HG03103 (cell line): Measurements from ENCODE around the gene SPG7.

Experiments
- ATAC-seq: cut with Tn5 transposase; IDR thresholded peaks from one replicate; pipeline ENCODE4 v1.9.1; 2021; ENCODE audit warnings: low read depth; ENCODE audit not compliant: unreplicated experiment

Gene SPG7

DNA sequence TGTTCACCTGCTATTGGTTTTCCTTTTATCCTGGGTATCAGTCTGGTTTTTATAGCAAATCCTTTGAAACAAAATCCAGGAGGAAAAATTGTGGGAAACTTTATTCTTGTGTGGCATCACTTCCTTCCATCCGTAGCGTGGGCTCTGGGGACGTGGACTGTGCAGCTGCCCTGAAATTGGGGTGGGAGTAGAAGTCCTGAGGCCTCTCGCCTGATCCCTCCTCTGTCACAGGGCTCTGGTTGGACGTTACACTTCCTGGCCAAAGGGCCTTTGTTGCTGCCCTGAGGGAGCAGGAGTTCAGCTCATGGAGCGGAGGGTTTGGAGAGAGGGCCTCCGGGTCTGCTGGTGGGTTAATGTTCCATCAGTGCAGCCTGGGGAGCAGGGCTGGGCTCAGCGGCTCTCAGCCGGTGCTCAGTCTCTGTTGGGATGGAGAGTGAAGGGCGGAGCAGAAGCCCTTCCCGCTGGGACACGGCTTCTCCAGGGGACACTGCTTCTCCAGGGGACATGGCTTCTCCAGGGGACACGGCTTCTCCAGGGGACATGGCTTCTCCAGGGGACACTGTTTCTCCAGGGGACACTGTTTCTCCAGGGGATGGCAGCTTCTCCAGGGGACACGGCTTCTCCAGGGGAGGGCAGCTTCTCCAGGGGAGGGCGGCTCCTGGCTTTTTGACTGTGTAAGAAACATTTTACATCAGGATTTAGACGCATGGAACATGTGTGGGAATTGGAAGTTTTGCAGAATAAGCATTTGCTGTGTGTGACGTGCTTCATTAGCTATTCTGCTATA is 37.0 kb downstream of the SPG7 start:
- no peak for ATAC-seq

DNA sequence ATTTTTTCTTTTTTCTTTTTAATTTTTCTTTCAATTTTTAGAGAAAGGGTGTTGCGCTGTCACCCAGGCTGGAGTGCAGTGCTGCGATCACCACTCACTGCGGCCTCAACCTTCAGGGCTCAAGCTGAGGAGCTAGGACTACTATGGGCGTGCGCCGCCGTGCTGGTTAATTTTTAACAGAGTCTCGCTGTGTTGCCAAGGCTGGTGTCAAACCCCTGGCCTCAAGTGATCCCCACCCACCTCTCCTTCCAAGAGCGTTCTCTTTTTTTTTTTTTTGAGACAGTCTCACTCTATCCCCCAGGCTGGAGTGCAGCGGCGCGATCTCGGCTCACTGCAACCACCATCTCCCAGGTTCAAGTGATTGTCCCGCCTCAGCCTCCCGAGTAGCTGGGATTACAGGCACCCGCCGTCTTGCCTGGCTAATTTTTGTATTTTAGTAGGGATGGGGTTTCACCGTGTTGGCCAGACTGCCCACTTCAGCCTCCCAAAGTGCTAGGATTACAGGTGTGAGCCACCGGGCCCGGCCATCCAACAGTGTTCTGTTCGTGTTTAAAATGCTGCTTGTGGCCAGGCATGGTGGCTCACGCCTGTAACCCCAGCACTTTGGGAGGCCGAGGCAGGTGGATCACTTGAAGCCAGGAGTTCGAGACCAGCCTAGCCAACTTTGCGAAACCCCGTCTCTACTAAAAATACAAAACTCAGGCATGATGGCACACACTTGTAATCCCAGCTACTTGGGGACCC is 37.8 kb downstream of the SPG7 start:
- no peak for ATAC-seq

DNA sequence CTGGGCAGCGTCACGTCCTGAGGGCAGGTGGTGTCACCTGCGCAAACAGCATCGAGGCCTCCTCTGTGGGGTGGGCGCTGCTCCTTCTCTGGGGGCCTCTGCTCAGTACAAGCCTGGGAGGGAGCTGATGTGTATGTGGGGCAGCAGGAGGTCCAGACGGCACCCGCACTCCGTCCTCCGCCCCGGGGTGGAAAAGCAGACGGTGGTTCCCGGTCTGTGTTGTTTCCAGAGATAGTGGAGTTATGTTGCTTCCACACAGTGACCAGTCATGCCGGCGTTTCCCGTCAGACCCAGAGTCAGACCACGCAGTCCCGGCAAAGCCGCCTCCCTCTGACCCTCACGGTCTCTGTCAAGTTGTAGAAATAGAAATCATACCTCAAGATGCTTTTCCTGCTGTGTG is 38.6 kb downstream of the SPG7 start:
- ATAC-seq: no peak

DNA sequence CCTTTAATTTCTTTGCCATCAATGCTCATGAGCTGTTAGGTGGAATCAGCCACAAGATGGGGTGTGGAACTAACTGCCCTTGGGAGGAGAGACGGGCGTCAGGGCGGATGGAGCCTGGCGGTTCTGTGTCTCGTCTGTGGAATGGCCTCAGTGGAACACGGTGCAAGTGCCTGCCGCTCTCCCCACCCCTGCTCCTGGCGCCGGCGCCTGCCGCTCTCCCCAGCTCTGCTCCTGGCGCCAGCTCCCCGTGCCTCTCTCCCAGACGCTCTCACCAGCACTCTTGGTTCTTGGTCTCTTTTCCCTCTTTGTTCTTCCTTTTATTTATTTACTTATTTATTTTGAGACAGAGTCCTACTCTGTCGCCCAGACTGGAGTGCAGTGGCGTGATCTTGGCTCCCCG is 39.1 kb downstream of the SPG7 start:
- ATAC-seq: no peak

DNA sequence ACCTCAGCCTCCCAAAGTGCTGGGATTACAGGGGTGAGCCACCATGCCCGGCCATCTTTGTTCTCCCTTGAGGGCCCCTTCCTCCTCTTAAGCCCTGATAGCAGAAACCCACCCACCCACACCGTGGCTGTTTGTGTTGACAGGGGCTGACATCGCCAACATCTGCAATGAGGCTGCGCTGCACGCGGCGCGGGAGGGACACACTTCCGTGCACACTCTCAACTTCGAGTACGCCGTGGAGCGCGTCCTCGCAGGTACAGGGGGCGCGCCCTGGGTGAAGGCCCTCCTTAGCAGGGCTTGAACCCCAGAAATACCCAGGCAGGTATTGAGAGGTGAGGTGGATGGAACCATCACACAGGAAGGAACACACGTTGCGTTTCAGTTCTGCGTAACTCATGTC is 39.7 kb downstream of the SPG7 start:
- no peak for ATAC-seq

DNA sequence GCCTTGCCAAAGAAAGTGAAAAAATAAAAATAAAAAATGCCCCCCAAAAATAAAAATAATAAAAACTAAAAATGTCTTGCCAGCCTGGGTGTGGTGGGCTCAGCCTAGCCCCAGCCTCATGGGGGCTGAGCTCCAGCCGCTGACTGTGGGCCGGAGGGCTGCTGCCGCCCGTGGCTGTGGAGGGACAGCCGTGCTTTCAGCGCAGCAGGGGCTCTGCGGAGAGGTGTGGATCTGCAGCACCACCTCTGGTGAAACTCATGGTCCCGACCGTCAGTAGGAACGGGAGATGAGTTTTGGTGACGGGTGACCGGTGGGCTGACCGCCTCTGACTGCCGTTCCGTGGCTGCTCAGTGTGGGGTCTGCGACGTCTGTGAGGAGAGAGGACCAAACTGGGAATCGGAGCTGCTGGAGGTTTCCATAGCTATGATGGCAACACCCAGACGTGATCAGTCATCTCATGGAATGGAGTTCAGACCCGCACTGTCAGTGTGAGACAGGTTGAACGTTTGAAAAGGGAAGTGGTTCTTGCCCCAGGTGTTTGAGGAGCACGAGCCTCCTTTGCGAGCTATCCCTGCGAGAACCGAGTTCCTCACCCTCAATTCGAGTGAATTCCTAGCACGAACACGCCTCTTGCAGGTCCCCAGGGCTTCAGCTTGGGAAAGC is 40.3 kb downstream of the SPG7 start:
- ATAC-seq: no peak

DNA sequence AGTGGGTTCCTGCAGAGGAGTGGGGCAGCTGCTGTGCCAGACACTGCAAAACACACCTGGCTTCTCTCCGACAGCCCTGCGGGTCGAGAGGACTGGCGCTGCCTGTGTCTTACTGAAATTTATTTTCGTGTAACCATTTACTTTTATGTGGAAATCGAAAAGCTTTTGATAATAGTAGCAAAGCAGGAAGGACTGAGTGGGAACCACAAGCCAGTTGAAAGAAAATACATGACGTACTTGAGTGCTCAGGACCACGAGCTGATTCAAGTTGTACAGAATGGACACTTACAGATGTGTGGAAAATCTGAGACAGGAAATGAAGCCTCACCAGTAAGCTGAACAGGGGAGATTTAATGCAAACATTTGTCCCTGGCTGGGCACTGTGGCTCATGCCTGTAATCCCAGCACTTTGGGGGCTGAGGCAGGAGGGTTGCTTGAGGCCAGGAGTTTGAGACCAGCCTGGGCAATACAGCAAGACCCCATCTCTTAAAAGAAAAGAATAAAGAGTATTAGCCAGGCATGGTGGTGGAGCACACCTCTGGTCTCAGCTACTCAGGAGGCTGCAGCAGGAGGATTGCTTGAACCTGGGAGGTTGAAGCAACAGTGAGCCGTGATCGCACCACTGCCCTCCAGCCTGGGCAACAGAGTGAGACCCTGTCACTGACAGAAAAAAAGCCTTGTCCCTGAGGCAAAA is 41.0 kb downstream of the SPG7 start:
- no peak for ATAC-seq

DNA sequence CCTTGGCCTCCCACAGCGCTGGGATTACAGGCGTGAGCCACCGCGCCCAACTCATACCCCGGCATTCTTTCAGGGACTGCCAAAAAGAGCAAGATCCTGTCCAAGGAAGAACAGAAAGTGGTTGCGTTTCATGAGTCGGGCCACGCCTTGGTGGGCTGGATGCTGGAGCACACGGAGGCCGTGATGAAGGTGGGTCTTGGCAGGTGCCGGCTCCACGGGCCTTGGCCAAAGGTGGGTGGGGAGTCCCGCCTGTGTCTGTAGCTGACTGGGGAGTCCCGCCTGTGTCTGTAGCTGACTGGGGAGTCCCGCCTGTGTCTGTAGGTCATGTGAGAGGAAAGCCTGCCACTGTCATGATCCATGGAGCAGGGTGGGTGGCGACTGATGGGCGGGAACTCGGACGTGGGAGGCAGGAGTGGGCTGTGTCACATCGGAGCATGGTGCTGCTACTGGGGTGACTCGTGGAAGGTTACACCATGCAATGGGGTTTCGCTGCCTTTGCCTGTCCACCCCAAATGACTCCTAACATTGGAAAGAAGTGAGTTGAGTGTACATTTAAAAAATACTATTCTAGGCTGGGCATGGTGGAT is 42.3 kb downstream of the SPG7 start:
- ATAC-seq: no peak

DNA sequence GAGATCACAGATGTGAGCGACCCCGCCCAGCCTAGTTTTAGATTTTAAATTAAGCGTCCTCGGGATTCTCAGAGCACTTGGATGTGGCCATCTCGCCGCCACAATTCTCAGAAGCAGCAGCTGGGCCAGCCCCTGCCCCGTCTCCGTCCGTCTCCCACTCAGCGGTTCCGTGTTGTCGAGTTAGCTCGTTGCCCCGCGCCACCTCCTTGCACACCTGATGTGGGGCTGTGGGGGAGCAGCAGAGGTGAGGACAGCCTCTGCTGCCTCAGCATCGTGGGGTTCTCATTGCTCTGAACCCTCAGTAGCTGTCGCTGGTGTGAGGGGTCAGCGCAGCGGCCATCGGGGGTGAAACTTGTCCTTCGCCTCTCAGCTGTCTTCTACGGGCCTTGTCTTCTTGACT is 44.1 kb downstream of the SPG7 start:
- no peak for ATAC-seq

DNA sequence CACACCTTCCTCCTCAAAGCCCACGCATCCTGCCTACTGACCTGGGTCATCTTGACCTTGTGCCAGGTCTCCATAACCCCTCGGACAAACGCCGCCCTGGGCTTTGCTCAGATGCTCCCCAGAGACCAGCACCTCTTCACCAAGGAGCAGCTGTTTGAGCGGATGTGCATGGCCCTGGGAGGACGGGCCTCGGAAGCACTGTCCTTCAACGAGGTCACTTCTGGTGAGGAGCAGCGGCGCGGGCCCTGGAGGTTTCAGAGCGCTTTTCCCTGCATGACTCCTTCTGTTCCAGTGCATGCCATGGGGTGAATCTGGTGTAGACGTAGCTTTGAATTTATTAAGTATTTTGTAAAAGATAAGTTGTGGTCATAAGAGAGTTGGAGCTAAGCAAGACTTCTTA is 44.7 kb downstream of the SPG7 start:
- ATAC-seq: no peak

DNA sequence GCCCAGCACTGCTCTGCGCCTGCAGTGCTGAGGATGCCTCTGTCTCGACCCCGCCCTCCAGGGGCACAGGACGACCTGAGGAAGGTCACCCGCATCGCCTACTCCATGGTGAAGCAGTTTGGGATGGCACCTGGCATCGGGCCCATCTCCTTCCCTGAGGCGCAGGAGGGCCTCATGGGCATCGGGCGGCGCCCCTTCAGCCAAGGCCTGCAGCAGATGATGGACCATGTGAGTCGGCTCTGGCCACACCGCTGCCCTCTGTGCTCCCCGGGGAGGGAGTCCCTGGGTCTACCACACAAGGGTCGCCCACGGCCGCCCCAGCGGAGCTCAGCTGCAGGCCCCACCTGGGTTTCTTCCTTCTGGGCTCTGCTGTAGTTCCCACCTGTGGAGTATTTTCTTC is 45.5 kb downstream of the SPG7 start:
- ATAC-seq: no peak

DNA sequence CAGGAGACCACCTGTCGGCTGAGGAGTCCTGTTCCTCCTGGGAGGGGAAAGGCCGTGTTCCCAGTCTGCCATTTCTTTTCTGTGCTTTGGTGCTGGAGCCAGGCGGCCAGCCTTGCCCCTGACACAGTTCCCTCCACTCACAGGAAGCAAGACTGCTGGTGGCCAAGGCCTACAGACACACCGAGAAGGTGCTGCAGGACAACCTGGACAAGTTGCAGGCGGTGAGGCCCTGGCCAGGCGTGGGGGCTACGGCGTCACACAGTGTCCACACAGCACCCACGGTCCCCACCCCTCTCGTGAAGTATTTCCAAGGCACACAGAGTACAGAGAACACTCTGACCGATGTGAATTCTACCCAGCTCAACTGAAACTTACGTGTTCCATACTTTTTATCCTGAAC is 46.1 kb downstream of the SPG7 start:
- no peak for ATAC-seq

DNA sequence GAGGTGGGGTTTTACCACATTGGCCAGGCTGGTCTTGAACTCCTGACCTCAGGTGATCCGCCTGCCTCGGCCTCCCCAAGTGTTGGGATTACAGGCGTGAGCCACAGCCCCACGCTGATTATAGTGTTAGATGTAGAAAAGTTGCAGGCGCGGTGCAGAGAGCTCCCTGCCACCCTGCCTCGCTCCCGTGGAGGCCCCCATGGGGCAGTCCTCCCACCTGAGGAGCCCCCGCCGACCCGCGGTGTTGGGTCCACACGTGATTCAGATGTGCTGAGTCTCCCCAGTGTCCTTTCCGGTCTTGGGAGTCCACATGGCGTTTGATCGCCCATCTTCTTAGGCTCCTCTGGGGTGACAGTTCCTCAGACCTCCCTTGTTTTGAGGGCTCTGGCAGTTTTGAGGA is 47.1 kb downstream of the SPG7 start:
- no peak for ATAC-seq

DNA sequence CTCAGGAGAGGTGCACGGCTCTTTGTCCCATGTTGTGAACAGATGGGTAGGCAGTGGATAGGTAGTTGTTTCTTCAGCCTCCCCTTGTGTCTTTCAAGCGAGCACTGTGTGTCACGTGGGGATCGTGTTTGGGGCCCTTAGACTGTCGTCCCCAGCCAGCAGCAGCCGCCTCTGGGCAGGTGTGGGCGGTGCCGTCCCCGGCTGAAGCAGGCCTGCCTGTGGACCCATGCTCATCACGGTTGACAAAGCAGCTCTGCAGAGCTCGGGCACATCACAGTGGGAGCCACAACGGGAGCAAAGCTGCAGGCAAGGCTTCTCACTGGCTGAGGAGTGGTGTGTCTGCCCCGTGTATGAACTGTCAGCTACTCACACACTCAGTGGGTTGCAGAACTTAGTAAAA is 47.6 kb downstream of the SPG7 start:
- ATAC-seq: no peak

DNA sequence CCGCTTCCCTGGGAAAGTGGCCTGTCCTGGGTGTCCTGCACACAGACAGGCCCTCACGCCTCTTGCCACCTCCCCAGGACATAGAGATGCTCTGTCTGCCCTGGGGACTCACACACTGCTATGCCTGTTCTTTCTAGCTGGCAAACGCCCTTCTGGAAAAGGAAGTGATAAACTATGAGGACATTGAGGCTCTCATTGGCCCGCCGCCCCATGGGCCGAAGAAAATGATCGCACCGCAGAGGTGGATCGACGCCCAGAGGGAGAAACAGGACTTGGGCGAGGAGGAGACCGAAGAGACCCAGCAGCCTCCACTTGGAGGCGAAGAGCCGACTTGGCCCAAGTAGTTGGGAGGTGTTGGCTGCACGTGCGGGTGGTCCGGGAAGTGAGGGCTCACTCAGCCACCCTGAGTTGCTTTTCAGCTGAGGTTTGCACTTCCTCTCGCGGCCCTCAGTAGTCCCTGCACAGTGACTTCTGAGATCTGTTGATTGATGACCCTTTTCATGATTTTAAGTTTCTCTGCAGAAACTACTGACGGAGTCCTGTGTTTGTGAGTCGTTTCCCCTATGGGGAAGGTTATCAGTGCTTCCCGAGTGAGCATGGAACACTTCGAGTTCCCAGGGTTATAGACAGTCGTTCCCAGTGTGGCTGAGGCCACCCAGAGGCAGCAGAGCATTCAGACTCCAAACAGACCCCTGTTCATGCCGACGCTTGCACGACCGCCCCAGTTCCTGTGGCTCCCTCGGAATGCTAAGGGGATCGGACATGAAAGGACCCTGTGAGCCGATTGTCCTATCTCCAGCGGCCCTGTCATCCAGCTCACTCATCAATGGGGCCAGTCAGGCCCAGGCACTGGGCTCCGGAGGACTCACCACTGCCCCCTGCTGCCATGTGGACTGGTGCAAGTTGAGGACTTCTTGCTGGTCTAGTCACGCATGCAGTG is 48.8 kb downstream of the SPG7 start:
- ATAC-seq: no peak

DNA sequence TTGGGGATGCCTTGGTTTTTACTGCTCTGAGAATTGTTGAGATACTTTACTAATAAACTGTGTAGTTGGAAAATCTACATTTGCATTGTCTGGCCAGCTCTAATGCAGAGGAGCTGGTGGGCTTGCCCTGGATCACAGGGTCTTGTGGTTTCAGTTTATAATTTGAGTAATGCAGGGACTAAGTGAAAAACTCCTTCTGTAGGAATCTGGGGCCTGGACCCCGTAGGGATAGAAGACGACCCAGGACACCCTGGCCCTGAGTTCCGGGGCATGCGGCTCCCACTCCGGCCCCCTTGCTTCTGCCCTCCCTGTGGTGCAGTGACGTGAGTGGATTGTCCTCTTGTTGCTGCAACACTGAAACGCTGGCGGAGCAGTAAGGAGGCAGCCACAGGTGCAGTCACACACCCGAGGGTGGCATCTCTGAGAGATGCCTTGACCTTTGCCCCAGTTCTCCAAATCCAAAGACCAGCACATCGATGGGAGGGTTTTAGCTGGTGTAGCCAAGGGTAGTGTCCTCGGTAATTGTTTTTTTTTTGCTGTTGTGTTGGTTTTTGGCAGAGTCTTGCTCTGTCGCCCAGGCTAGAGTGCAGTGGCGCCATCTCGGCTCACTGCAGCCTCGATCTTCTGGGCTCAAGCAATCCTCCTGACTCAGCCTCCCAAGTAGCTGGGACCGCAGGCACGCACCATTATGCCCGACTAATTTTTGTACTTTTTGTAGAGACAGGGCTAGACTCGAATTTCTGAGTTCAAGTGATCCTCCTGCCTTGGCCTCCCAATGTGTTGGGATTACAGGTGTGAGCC is 49.7 kb downstream of the SPG7 start:
- ATAC-seq: no peak

DNA sequence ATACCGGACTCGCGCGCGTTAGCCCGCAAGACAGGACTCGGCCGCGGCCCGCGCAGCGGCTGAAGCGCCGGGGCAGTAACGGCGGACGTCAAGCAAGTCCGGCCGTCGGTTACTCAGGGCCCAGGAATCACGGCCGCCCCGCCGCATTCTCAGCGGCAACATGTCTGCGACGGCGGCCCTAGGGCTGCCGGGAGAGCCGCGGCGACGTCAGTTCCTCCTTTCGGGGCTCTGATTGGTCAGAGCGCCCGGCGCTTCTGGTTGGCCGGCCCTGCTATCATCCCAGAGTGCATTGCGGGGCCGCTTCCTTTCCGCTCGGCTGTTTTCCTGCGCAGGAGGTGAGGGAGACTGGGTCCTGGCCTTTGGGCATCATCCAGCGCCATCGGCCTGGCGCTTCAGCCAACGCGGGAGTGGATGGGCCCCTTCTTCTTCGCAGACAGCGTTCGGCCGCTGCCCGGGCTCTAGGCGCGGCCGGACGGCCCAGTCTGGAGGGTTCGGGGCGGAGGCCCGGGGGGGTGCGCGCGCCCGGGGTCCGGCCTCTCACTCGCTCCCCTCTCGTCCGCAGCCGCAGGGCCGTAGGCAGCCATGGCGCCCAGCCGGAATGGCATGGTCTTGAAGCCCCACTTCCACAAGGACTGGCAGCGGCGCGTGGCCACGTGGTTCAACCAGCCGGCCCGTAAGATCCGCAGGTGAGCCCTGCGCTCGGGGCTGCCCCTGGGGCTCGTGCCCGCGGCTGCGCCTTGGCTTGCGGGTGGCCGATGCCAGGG is 52.4 kb downstream of the SPG7 start, which contains the start of gene RPL13:
RPL13 (plus strand) TSS at position 305 of the 764 bp plus-strand sequence; CDS start at position 583, 278 bp downstream.
- ATAC-seq: peak; percentile 61
